Astrocyte (in vitro differentiated cells and primary cell): Measurements from ENCODE around the gene KLHL11. TPM values are rescaled to one million over a fixed set of nuclear protein-coding genes. Genes with fewer than 3 reads are reported as not detected.
"Not testable (repeated sequence)": the region's sequence is repeated elsewhere in the genome, so short reads cannot be mapped to it uniquely, and the experiment has no call there.

Experiments
- DNase-seq: peaks from one replicate; pipeline ENCODE4 v3.0.0-alpha.2; 2010; ENCODE audit warnings: low read depth
- FAIRE-seq: peaks from 2 replicates; lab custom pipeline; 2011; peaks lifted over from hg19 to GRCh38; lab: Jason Lieb, UNC
- H2AFZ ChIP-seq: 2 replicates; pipeline ENCODE4 v1.6.0; 2012; ENCODE audit warnings: low read depth, low read length, inconsistent platforms
- H3K27ac ChIP-seq: 2 replicates; pipeline ENCODE4 v1.5.1; 2011; ENCODE audit warnings: low read depth, low read length, inconsistent platforms
- H3K27me3 ChIP-seq: 2 replicates; pipeline ENCODE4 v1.6.0; 2011; ENCODE audit warnings: low read length, inconsistent platforms; ENCODE audit not compliant: insufficient read depth
- H3K36me3 ChIP-seq: 2 replicates; pipeline ENCODE4 v1.5.1; 2011; ENCODE audit warnings: low read length, inconsistent platforms; ENCODE audit not compliant: insufficient read depth
- H3K4me1 ChIP-seq: 2 replicates; pipeline ENCODE4 v1.5.1; 2011; ENCODE audit warnings: low read length, inconsistent platforms; ENCODE audit not compliant: insufficient read depth
- H3K4me2 ChIP-seq: 2 replicates; pipeline ENCODE4 v1.6.0; 2012; ENCODE audit warnings: low read length, inconsistent platforms
- H3K4me3 ChIP-seq: 2 replicates; pipeline ENCODE4 v1.5.1; 2011; ENCODE audit warnings: low read depth, mild to moderate bottlenecking, low read length, inconsistent platforms; ENCODE audit not compliant: insufficient read depth
- H3K79me2 ChIP-seq: 2 replicates; pipeline ENCODE4 v1.6.0; 2012; ENCODE audit warnings: mild to moderate bottlenecking, low read length, inconsistent platforms; ENCODE audit not compliant: insufficient read depth
- H3K9ac ChIP-seq: 2 replicates; pipeline ENCODE4 v1.6.0; 2012; ENCODE audit warnings: mild to moderate bottlenecking, low read length, inconsistent platforms
- H3K9me3 ChIP-seq: 2 replicates; pipeline ENCODE4 v1.5.1; 2012; ENCODE audit warnings: low read depth, mild to moderate bottlenecking, low read length, inconsistent platforms; ENCODE audit not compliant: insufficient read depth
- H4K20me1 ChIP-seq: 2 replicates; pipeline ENCODE4 v1.6.0; 2012; ENCODE audit warnings: low read length, inconsistent platforms; ENCODE audit not compliant: insufficient read depth
- H3K27ac Mint-ChIP-seq: one replicate; pipeline ENCODE4 v1.8.0; 2021; ENCODE audit warnings: mild to moderate bottlenecking, mixed read lengths; ENCODE audit not compliant: unreplicated experiment
- H3K27me3 Mint-ChIP-seq: one replicate; pipeline ENCODE4 v1.8.0; 2021; ENCODE audit warnings: low read depth, mixed read lengths; ENCODE audit not compliant: unreplicated experiment
- H3K36me3 Mint-ChIP-seq: one replicate; pipeline ENCODE4 v1.8.0; 2021; ENCODE audit warnings: low read depth, mixed read lengths; ENCODE audit not compliant: unreplicated experiment
- H3K4me1 Mint-ChIP-seq: one replicate; pipeline ENCODE4 v1.8.0; 2021; ENCODE audit warnings: low read depth, mixed read lengths; ENCODE audit not compliant: unreplicated experiment
- H3K4me3 Mint-ChIP-seq: one replicate; pipeline ENCODE4 v1.8.0; 2021; ENCODE audit warnings: mild to moderate bottlenecking, moderate library complexity, mixed read lengths; ENCODE audit not compliant: unreplicated experiment
- H3K9me3 Mint-ChIP-seq: one replicate; pipeline ENCODE4 v1.8.0; 2021; ENCODE audit warnings: mild to moderate bottlenecking, mixed read lengths; ENCODE audit not compliant: unreplicated experiment
- EZH2 ChIP-seq: IDR thresholded peaks from 2 replicates; pipeline ENCODE4 v1.6.1; 2012; ENCODE audit warnings: mild to moderate bottlenecking, low read length, inconsistent platforms; ENCODE audit not compliant: insufficient read depth
- total RNA-seq: library from RNA; stranded (reverse); gene quantifications from 2 replicates; pipeline ENCODE4 v1.2.1, GENCODE V29; 2021
- TF ChIP-seq, protein P1 (sequence below): IDR thresholded peaks from 2 replicates; pipeline ENCODE4 v1.5.1; 2011; ENCODE audit warnings: low read depth, mild to moderate bottlenecking, inconsistent platforms, low read length, moderate library complexity; ENCODE audit not compliant: insufficient read depth

KLHL11 gene
- total RNA-seq, 1 donor from 2014 or later = 12.8 TPM

DNA sequence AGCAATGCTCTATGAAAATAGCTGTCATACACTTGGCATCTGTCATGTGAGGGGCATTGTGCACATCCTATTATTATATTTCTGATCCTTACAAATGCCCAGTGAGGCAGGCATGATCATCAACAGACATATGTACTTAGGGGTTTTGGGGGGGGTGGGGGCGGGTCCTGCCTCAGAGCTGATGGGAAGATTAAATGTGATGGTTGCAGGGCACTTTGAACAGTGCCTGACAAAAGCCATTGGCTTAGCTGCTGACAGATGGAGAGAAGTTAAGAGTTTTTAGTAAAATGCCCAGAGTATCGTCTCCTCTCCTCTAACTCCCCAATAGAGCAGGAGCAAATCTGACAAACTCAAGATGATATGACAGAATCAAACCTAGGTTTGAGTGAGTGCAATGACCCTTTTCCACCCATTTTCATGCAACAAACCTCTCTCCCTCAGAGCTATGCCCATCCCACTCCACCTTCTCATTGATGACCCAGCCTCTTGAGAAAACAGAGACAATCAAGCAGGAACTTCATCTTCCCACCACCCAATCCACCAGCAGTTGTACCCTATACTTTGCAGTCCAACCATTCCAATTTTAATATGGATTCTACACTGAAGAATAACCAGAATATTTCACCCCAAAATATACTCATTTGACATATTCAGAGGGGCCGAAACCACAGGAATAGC lies 4.8 kb downstream of the KLHL11 start:
- no peaks in the 10 kb centered on the region for H3K36me3 ChIP-seq
- H3K4me3 Mint-ChIP-seq = no peak overlapping the region
- H3K4me1 ChIP-seq = peaks cover 10% of the 10 kb centered on the region
- no peak overlapping the region for H3K27ac Mint-ChIP-seq
- H3K9me3 Mint-ChIP-seq = no peaks in the 10 kb centered on the region
- H3K36me3 Mint-ChIP-seq = no peaks in the 10 kb centered on the region
- peaks cover 3% of the 10 kb centered on the region for H3K4me1 Mint-ChIP-seq
- H3K4me2 ChIP-seq = no peak overlapping the region
- no peaks in the 10 kb centered on the region for H3K27me3 Mint-ChIP-seq
- TF ChIP-seq, protein P1, sequence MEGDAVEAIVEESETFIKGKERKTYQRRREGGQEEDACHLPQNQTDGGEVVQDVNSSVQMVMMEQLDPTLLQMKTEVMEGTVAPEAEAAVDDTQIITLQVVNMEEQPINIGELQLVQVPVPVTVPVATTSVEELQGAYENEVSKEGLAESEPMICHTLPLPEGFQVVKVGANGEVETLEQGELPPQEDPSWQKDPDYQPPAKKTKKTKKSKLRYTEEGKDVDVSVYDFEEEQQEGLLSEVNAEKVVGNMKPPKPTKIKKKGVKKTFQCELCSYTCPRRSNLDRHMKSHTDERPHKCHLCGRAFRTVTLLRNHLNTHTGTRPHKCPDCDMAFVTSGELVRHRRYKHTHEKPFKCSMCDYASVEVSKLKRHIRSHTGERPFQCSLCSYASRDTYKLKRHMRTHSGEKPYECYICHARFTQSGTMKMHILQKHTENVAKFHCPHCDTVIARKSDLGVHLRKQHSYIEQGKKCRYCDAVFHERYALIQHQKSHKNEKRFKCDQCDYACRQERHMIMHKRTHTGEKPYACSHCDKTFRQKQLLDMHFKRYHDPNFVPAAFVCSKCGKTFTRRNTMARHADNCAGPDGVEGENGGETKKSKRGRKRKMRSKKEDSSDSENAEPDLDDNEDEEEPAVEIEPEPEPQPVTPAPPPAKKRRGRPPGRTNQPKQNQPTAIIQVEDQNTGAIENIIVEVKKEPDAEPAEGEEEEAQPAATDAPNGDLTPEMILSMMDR = no peak
- no peak for TF ChIP-seq EZH2
- H3K9ac ChIP-seq = no peak overlapping the region
- no peak overlapping the region for H3K4me3 ChIP-seq
- no peak overlapping the region for H2AFZ ChIP-seq
- FAIRE-seq = no peak
- peaks cover 67% of the 10 kb centered on the region for H4K20me1 ChIP-seq
- DNase-seq = no peak
- no peaks in the 10 kb centered on the region for H3K9me3 ChIP-seq
- H3K27me3 ChIP-seq = no peaks in the 10 kb centered on the region
- H3K27ac ChIP-seq = no peak overlapping the region
- H3K79me2 ChIP-seq = peaks cover 82% of the 10 kb centered on the region

DNA sequence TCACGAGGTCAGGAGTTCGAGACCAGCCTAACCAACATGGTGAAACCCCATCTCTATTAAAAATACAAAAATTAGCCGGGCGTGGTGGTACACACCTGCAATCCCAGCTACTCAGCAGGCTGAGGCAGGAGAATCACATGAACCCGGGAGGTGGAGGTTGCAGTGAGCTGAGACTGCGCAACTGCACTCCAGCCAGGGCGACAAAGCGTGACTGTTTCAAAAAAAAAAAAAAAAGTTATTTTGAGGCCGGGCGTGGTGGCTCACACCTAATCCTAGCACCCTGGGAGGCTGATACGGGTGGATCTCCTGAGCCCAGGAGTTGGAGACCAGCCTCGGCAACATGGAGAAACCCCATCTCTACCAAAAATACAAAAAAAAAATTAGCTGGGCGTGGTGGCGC lies 13.8 kb downstream of the KLHL11 start:
- H3K27ac Mint-ChIP-seq, DNase-seq, H3K27me3 ChIP-seq, H3K36me3 Mint-ChIP-seq, H3K4me3 ChIP-seq, H3K27ac ChIP-seq, H3K9ac ChIP-seq, H3K4me3 Mint-ChIP-seq, H3K27me3 Mint-ChIP-seq, FAIRE-seq, H3K4me2 ChIP-seq, H3K4me1 Mint-ChIP-seq, H3K4me1 ChIP-seq, H2AFZ ChIP-seq, H3K9me3 ChIP-seq, H3K9me3 Mint-ChIP-seq: not testable (repeated sequence)
- Histone ChIP-seq H4K20me1 (peaks cover 27% of the 10 kb centered on the region), H3K79me2 (peaks cover 60% of the 10 kb centered on the region), H3K36me3 (peaks cover 13% of the 10 kb centered on the region)

- Histone ChIP-seq H3K36me3 (peaks cover 12% of the 10 kb centered on the region), H3K4me2 (no peak overlapping the region), H3K4me1 (no peaks in the 10 kb centered on the region), H3K4me3 (no peak overlapping the region), H3K9me3 (no peaks in the 10 kb centered on the region), H3K27me3 (no peaks in the 10 kb centered on the region), H3K79me2 (peaks cover 49% of the 10 kb centered on the region), H3K27ac (no peak overlapping the region), H2AFZ (no peak overlapping the region), H3K9ac (no peak overlapping the region), H4K20me1 (peaks cover 25% of the 10 kb centered on the region)
- FAIRE-seq (no peak), DNase-seq (no peak)
- Mint-ChIP-seq H3K27ac (no peak overlapping the region), H3K27me3 (no peaks in the 10 kb centered on the region), H3K4me3 (no peak overlapping the region), H3K36me3 (peaks cover 2% of the 10 kb centered on the region), H3K9me3 (no peaks in the 10 kb centered on the region), H3K4me1 (no peaks in the 10 kb centered on the region)
- no peak for TF ChIP-seq EZH2
- TF ChIP-seq, protein P1 = no peak
Measured at GRCh38 chr17:41849251-41849990, 15.8 kb downstream of the KLHL11 start.
